ENCODE measurements around the gene IGFL3.

Gene IGFL3

DNA sequence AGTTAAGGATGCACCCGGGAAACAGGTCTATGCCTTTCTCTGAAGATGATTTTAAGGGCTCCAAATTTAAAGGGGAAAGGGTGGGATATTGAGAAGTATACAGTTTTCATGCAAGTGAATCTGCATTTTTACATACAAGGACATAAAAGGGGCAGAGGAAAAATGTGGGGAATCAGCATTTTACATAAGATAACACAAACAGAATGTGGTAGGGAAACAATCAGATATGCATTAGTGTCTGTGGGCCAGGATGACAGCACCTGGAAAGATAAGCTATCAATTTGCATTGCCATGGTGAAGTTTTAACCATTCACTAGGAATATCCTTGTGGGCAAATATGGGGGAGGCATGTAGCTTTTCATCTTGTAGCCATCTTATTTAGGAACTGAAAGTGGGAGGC, 24.1 kb downstream of the IGFL3 start:
- in situ Hi-C loops (cut with MboI; ENCODE audit: low pct_unique_long_range_greater_than_20kb, low sequenced_read_pairs, unreplicated experiment) = no loop called here
- no peak for DNase-seq (ENCODE audit: low spot score)
- TF ChIP-seq, protein P1, sequence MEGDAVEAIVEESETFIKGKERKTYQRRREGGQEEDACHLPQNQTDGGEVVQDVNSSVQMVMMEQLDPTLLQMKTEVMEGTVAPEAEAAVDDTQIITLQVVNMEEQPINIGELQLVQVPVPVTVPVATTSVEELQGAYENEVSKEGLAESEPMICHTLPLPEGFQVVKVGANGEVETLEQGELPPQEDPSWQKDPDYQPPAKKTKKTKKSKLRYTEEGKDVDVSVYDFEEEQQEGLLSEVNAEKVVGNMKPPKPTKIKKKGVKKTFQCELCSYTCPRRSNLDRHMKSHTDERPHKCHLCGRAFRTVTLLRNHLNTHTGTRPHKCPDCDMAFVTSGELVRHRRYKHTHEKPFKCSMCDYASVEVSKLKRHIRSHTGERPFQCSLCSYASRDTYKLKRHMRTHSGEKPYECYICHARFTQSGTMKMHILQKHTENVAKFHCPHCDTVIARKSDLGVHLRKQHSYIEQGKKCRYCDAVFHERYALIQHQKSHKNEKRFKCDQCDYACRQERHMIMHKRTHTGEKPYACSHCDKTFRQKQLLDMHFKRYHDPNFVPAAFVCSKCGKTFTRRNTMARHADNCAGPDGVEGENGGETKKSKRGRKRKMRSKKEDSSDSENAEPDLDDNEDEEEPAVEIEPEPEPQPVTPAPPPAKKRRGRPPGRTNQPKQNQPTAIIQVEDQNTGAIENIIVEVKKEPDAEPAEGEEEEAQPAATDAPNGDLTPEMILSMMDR (IDR thresholded peaks at IDR 0.05; ENCODE audit: extremely low read depth, insufficient read depth, missing control alignments) = no peak

- DNase-seq (ENCODE audit: low spot score) = no peak
- TF ChIP-seq, protein P1 (IDR thresholded peaks at IDR 0.05; ENCODE audit: extremely low read depth, insufficient read depth, missing control alignments) = no peak
- in situ Hi-C loops (cut with MboI; ENCODE audit: low pct_unique_long_range_greater_than_20kb, low sequenced_read_pairs, unreplicated experiment) = loop anchor here (25.0 kb wide), 2 partner anchors 97 to 172 kb away; no protein-coding TSS in a partner anchor
These were observed 34.0 kb downstream of the IGFL3 start for GRCh38 chr19:46090444-46090843.

DNA sequence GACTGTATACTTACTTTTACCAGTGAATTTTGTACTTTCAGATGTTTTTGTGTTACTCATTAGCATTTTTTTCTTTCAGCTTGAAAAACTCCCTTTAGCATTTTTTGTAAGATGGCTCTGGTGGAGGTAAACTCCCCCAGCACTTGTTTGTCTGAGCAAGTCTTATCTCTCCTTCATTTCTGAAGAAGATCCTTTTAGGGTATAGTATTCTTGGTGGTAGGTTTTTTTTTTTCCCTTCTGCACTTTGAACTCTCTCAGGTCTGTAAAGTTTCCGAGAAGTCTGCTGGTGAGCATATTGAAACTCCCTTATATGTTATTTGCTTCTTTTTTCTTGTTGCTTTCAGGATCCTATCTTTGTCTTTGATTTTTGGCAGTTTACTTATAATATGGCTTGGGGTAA, 35.1 kb downstream of the IGFL3 start:
- DNase-seq (ENCODE audit: low spot score) = no peak
- TF ChIP-seq, protein P1 (IDR thresholded peaks at IDR 0.05; ENCODE audit: extremely low read depth, insufficient read depth, missing control alignments) = no peak
- in situ Hi-C loops (cut with MboI; ENCODE audit: low pct_unique_long_range_greater_than_20kb, low sequenced_read_pairs, unreplicated experiment) = loop anchor here (25.0 kb wide), 2 partner anchors 98 to 173 kb away; no protein-coding TSS in a partner anchor

DNA sequence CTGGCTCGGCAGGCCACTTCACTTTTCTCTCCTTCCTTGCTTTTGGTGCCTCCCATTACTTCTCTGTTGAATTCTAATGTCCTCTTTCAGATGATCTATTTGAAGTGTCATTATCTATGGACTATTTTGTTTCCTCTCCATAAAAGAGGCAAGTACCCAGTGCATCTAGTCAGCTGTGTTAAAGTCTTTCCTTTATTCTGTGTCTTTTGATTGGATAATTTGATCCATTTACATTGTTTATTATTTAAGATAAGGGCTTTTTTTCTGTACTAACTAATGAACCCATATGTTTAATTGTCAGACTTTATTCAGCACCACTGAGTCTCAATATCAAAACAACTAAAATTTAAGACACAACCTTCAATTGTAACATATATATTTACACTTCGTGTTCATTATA, 36.4 kb downstream of the IGFL3 start:
- in situ Hi-C loops (cut with MboI; ENCODE audit: low pct_unique_long_range_greater_than_20kb, low sequenced_read_pairs, unreplicated experiment) = loop anchor here (25.0 kb wide), 2 partner anchors 99 to 174 kb away; no protein-coding TSS in a partner anchor
- DNase-seq (ENCODE audit: low spot score) = no peak
- TF ChIP-seq, protein P1 (IDR thresholded peaks at IDR 0.05; ENCODE audit: extremely low read depth, insufficient read depth, missing control alignments) = no peak

DNA sequence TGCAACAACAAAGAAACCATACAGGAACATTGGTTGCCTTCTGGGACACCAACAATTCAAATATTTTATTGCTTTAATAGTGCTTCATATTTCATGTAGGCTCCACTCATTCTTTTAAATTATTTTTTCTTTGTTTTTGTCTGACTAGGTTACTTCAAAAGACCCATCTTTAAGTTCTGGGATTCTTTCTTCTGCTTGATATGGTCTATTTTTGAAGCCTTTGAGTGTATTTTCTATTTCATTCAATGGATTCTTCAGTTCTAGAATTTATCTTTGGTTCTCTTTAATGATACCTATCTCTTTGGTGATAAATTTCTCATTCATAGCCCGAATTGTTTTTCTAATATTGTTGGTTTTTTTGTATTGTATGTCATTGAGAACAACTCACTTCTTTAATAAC, 38.6 kb downstream of the IGFL3 start:
- DNase-seq (ENCODE audit: low spot score) = no peak
- in situ Hi-C loops (cut with MboI; ENCODE audit: low pct_unique_long_range_greater_than_20kb, low sequenced_read_pairs, unreplicated experiment) = loop anchor here (25.0 kb wide), 2 partner anchors 101 to 176 kb away; no protein-coding TSS in a partner anchor
- TF ChIP-seq, protein P1 (IDR thresholded peaks at IDR 0.05; ENCODE audit: extremely low read depth, insufficient read depth, missing control alignments) = no peak

DNA sequence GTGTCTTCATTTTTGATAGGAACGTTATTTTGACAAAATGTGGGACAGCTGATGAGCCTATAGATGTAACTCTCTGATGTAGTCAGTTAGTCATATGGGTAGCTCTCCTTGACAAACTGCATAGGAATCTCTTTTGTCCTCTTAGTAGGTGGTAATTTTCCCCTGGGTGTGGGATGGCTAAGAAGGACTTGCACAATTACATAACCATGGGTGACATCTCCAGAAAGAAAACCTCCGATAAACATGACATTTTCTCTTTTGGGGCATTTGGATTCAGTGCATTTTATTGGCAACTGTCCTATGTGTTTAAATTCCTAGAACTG, 41.8 kb downstream of the IGFL3 start:
- TF ChIP-seq, protein P1 (IDR thresholded peaks at IDR 0.05; ENCODE audit: extremely low read depth, insufficient read depth, missing control alignments) = no peak
- no peak for DNase-seq (ENCODE audit: low spot score)
- in situ Hi-C loops (cut with MboI; ENCODE audit: low pct_unique_long_range_greater_than_20kb, low sequenced_read_pairs, unreplicated experiment) = loop anchor here (25.0 kb wide), 2 partner anchors 105 to 180 kb away; no protein-coding TSS in a partner anchor

Data from GM13977 (cell line).